ENCODE data around the gene FAM53A. TPM values are rescaled to one million over a fixed set of nuclear protein-coding genes. Genes with fewer than 3 reads are reported as not detected.
"Not testable (repeated sequence)": the region's sequence is repeated elsewhere in the genome, so short reads cannot be mapped to it uniquely, and the experiment has no call there.

Gene FAM53A
- polyA plus RNA-seq, 12 donors = 0.72 to 1.7 (median 1.3) TPM; not detected in 2

- DNase-seq = not testable (repeated sequence)
Observed at GRCh38 chr4:1607436-1608195, 76.5 kb downstream of the FAM53A start.

GRCh38 chr4:1604706-1605205 is 79.4 kb downstream of the FAM53A start:
- DNase-seq = no peak

- no peak for DNase-seq
Observed at GRCh38 chr4:1604181-1604705, 79.9 kb downstream of the FAM53A start.

- DNase-seq = no peak
Observed at GRCh38 chr4:1603413-1604135, 80.5 kb downstream of the FAM53A start.

GRCh38 chr4:1602655-1603412 is 81.3 kb downstream of the FAM53A start:
- no peak for DNase-seq

GRCh38 chr4:1601852-1602654 is 82.1 kb downstream of the FAM53A start:
- DNase-seq = no peak

GRCh38 chr4:1601533-1601835 is 82.6 kb downstream of the FAM53A start:
- no peak for DNase-seq

- no peak for DNase-seq
Observed at GRCh38 chr4:1600811-1601532, 83.1 kb downstream of the FAM53A start.

GRCh38 chr4:1600211-1600780 is 83.8 kb downstream of the FAM53A start:
- no peak for DNase-seq

- DNase-seq = no peak
Observed at GRCh38 chr4:1599491-1600210, 84.5 kb downstream of the FAM53A start.

- DNase-seq = no peak
Observed at GRCh38 chr4:1599026-1599481, 85.1 kb downstream of the FAM53A start.

- no peak for DNase-seq
Observed at GRCh38 chr4:1598206-1599025, 85.7 kb downstream of the FAM53A start.

GRCh38 chr4:1597021-1597931 is 86.8 kb downstream of the FAM53A start:
- DNase-seq = no peak

- DNase-seq = no peak
Observed at GRCh38 chr4:1596393-1596792, 87.7 kb downstream of the FAM53A start.

- no peak for DNase-seq
Observed at GRCh38 chr4:1595789-1596325, 88.3 kb downstream of the FAM53A start.

GRCh38 chr4:1594871-1595788 is 89.0 kb downstream of the FAM53A start:
- no peak for DNase-seq

Measured in muscle of arm (tissue), 12 donors.